Suprapubic skin (tissue), 4 donors: ENCODE measurements around the gene EIF4EBP2.

ENCODE experiments used
- EP300 ChIP-seq: sonication (generic); formaldehyde crosslinking; IDR thresholded peaks from one replicate; pipeline ENCODE4 v1.6.1; 2017; ENCODE audit warnings: antibody characterized with exemption
- POLR2A ChIP-seq, 2 donors: fragments of 450-650 bp; IDR thresholded peaks; one replicate each; pipeline ENCODE4 v1.6.1; 2017; ENCODE audit warnings: antibody characterized with exemption in 2 of 2, mild to moderate bottlenecking in 2 of 2, moderate library complexity in 2 of 2
- POLR2AphosphoS5 ChIP-seq, 3 donors: sonication (generic); formaldehyde crosslinking; IDR thresholded peaks; one replicate each; pipeline ENCODE4 v1.6.1; 2017; ENCODE audit warnings: antibody characterized with exemption in 3 of 3
- TF ChIP-seq, protein P1 (sequence below), 2 donors: fragments of 200-600 bp in 1 of 2; fragments of 450-650 bp in 1 of 2; sonication (generic) in 1 of 2; IDR thresholded peaks; one replicate each; pipeline ENCODE4 v1.5.1; 2016 to 2019; ENCODE audit warnings: antibody characterized with exemption in 2 of 2, mild to moderate bottlenecking in 1 of 2, moderate library complexity in 1 of 2

DNA sequence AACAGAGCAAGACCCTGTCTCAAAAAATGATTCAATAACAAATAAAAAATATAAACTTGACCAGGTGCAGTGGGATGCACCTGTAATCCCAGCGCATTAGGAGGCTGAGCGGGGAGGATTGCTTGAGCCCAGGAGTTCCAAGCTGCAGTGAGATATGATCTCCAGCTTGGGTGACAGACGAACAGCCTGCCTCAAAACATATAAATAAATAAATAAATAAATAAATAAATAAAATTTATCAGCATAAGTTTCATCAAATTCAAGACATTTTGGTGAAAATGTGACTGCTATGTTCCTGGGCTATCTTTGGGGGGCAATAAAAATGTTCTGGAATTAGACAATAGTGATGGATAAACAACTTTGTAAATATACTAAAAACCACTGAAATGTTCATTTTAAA, 4.8 kb upstream of the EIF4EBP2 start:
- no peak for TF ChIP-seq POLR2AphosphoS5 (IDR thresholded peaks at IDR 0.05)
- TF ChIP-seq, protein P1, sequence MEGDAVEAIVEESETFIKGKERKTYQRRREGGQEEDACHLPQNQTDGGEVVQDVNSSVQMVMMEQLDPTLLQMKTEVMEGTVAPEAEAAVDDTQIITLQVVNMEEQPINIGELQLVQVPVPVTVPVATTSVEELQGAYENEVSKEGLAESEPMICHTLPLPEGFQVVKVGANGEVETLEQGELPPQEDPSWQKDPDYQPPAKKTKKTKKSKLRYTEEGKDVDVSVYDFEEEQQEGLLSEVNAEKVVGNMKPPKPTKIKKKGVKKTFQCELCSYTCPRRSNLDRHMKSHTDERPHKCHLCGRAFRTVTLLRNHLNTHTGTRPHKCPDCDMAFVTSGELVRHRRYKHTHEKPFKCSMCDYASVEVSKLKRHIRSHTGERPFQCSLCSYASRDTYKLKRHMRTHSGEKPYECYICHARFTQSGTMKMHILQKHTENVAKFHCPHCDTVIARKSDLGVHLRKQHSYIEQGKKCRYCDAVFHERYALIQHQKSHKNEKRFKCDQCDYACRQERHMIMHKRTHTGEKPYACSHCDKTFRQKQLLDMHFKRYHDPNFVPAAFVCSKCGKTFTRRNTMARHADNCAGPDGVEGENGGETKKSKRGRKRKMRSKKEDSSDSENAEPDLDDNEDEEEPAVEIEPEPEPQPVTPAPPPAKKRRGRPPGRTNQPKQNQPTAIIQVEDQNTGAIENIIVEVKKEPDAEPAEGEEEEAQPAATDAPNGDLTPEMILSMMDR (IDR thresholded peaks at IDR 0.05): no peak
- no peak for TF ChIP-seq EP300
- no peak for TF ChIP-seq POLR2A (IDR thresholded peaks at IDR 0.05)
